ENCODE data around the gene CES2.

Gene CES2

DNA sequence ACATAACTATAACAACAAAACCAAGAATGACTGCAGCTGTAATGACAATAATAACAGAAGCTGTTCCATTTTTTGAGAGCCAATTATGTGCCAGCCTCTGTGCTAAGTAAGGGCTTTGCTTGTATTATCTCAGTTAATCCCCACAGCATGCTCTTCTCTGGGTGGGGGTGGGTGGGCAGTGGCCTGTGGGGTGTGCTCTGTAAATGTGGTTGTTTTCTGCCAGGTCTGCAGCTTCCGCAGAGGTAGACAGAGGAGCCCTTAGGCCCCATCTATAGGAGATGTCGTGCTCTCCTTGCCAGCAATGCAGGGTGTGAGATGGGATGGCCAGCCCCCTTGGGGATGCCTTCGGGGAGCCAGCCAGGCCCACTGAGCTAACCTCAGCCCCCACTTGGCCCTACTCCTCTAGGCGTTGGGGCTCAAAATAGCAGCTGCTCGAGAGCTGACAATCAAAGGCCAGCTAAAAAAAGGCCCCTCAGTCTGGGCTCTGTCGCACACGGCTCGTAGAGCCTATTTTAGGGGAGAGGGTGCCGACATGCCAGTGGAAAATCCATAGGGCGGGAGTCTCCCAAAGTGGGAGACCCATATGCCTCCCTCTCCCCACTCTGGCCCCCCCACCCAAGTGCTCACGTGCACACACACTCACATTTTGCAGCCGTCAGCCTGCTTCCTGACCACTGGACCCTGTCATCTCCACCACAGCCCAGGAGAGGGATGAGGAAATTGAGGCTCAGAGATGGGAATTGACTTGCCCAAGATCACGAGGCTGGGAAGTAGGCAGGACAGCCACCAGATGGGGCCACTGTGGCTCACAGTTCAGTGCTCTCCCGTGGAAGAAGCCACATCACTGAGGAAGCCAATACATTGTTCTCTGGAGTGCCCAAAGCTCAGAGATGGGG is 32.4 kb upstream of the CES2 start:
- no peak for DNase-seq

DNA sequence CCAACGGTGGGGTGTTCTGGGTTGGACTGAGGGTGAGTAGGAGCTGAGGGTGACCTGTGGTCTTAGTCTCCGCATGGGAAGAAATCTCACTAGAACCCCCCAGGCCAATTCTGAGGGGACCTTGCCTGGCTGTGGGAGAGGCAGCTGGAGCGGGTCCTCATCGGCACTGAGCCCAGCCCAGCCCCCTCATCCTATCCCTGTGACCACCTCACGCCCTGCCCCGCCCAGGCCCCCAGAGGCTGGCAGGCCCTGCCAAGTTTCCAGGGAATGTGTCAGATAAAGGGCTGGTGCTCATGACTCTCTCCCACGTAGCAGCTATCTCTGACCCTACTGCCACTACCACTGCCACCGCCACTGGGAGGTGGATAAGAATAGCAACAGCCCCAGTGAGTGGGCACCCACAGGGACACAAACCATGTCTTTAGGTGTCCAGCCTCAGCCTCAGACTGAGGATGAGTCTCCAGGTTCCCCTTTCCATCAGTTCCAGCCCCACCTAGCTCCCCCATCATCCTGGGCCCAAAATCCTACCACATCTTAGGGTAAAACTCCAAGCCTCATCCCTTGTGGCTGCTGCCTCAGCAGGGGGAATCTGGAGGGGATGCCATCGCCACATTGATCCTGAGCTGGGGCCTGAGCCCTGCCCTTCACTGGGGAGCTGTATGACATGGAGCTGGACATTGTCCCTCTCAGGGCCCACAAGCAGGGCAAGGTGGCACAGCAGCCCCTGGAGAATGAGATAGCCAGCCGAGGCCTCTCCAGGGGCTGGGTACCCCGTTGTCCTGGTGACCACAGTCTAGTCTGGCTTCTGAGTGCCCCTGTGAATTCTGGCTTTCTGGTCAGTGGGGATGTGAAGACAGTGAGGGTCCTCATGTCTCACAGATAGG is 31.5 kb upstream of the CES2 start:
- no peak for DNase-seq

DNA sequence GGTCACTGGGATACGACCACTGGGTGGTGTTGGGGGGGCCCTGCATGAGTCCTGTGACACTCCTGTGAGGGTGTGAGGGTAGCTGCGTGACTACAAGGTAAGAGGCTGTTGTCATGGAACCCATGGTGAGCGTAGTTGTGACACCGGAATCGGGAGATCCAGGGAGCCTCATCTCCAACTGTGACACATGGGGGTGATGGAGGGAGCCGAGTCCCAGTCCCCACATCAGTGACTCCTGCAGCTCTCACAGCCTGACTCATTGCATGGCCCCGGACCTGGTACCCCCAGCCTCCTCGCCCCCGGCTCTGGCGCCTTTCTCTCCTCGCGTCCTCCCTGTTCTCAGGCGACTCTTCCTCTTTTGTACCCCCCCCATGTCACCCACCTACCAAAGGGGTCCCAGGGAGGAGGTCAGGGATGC is 30.9 kb upstream of the CES2 start:
- no peak for DNase-seq

DNA sequence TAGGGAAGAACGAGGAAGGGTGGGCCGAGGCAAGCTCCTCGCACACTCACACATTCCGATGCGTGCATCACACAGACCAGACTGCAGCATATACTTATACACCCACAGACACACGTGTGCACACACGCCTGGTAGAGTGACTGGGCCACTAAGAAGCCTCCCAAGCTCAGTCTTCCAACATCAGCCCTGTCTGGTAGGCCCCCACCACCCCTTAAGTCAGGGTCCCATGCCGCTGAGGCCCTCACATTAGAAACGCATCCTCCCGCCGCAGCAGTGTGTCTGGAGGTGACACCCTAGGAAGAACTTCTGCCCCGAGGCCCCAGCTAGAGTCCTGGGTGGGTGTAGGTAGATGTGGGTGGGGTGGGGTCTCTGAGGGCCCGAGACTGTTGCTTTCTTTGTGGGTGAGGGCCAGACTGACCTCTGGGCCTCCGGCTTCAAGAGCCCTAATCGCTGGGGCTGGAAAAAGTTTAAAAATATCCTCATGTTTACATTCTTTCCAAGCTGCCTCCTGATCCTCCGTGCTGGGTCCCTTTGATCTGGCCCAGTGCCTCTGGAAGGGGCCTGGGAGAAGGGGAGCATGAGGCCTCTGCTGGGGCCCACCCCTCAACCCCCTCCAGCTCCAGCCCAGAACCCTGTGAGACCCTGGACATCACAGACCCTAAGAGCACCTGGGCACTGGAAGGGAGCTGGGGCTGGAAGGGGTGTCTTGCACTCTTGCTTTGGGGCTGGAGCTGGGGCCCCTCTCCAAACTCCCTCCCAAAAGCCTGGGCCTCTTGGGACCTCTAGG is 30.3 kb upstream of the CES2 start:
- DNase-seq = no peak

DNA sequence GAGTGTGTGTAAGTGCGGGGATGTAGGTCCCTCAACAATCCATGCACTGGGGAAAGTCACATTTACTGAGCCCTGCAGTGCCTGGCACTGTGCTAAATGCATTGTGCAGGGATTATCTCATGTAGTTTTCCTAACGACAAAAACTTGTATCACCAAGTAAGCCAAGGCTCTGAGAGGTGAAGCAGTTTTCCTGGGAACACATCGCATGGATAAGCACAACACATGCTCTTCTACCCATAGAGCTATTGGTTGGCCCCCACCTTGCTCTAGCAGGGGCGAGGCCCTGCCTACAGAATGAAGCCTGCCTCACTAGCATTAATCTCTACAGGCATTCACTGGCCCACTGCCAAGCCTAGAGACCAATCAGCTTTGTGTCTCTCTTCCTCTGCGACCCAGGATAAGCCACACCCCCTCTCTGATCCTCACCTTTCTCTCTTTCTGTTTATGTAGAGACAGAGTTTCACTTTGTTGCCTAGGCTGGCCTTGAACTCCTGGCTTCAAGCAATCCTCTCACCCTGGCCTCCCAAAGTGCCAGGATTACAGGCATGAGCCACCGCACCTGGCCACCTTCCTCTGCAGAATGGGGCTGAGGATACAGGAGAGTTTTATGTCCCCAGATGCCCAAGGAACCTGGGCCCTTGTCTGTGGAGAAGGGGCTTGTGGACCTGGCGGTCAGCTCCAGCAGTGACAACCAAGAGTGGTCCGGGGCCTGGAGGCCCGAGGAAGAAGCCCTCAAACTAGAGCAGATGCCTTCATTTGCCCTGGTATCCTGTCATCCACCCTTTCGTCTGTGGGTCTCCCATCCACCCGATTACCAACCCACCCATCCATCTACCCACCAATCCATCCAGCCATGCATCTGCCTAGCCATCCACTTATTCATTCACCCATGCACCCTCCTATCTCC is 29.4 kb upstream of the CES2 start:
- peak; percentile 58 for DNase-seq

DNA sequence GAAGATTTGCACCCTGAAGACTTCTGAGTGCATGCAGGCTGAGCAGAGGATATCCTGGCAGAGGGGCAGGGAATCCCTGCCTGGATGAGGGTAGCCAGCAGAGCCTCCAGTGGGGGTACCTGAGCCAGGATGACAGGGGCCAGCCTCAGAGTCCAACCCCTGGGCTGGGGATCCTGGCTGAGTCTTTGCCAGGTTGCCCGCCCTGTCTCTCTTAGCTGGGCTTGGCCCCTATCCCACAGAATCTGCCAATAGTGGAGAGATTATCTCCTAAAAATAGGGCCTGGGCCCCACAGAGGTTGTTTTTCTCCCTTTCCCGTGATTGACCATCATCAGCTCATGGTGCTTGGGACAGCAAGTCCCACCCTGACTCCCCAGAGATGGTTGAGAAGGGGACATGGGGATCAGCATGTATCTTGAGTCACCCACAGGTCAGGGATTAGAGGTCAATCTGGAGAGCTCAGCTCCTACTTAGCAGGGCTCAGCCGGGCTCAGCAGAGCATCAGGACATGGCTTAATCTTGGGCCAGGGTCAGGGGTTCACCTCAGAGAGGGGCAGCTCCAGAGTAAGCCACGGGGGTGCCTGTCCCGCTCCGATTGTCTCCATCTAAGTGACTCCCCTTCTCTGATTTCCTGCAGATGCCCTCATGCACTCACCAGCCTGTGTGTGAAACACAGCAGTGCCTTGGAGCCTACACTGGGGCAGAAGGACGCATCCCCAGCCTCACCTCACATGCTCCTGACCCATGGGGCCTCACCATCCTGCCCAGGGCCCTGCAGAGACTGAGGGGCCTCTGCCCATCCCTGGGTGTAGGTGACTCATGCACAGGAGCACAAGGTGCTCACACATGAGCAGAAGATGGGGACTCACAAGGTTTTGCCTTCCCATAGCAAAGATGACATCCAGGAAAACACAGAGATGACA is 28.1 kb upstream of the CES2 start:
- no peak for DNase-seq

DNA sequence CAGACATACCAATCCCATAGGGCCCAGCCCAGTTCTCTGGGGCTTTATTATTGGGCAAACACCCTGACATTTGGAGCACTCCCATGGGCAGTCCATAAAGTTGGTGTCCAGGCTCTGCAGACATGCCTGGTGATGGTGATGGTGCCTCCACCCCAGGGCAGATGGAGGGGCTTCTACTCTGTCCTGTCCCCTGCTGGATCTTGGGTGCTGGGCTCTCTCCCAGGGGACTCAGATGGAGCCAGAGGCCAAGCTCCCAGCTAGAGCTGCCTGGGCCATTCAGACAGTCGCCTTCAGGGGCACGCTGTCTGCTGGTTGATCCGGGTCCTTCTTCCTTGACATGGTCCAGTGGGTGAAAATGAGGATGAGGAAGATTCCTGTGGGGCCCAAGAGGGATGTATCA is 27.2 kb upstream of the CES2 start:
- no peak for DNase-seq

DNA sequence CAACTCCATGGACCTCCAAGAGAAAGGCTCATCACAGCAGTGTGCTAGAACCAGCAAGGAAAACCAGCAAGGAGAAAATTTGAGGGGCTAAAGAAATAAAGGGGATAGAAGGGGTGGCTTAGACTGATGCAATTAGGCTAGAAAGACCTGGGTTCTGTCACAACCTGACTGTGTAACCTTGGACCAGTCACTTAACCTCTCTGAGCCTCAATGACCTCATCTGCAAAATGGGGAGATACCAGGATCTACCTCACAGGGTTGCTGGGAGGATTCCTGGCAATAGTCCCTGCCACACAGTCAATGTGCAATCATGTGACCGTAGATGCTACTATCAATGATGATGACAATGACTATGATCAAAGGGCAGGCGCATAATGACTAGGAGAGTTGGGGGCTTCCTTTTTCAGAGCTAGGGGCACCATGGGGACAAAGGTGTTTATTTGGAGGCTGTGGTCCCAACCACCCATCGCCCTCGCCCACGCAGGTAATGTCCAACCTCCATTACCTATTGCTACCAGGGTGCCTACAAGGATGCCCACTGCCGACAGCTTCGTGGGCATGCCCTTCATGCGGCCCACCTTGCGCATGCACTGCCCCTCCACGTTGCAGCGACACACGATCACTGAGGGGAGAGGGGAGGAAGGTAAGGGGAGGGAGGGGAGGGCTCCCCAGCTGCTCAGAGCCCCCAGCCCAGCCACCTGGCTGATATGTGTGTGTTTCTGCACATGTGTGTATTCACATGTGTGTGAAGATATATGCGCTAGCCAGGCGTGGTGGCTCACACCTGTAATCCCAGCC is 26.4 kb upstream of the CES2 start:
- DNase-seq = no peak

DNA sequence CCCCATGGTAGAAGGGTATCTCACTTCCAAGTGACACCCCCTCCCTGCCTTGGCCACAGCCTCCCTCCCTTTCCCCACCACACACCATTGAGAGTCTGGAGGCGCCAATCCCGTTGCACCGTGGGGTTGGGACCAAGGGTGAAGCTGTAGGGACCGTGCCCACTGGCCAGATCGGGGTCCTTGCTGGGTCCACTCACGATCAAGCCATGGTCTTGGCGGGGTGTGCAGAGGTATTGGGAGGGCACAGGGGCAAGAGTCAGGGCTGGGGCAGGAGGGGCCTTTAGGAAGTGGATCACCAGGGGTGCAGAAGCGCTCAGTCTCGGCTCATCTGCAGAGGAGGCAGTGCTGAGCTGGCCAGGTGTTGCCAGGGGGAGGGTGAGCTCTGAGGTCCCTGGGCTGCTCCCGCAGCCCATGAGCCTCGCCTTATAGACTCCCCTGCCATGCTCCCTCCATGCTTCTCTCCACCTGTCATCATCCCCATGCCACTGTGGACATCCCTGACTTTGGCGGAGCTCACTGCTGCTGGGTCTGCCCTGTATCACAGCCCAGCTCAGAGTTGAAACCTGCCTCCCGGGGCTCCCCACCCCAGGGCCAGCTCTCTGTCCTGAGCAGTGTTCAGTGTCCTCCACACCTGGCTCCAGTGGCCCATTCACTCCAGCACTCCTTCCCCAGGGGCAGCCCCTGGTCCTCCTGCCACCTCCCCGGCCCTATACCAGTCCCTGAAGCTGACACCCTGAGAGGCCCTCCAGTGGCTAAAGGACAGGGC is 25.0 kb upstream of the CES2 start:
- no peak for DNase-seq

DNA sequence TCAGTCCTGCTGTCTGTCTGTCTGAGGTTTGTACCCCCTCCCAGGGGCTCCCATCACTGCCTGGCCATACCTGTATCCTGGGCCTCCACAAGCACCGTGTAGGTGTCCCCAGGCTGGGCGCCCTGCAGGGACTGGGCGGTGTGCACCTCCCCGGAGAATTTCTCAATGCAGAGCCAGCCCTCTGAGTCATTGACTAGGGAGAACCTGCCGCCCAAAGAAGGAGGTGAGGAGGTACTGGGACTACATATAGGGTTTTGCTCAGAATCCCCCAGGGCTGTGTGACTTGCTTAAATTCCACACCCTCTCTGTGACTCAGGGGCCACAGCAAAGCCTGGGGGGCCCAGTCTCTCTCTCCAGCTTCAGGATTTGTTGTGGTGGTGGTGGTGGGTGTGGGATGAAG is 24.2 kb upstream of the CES2 start:
- DNase-seq = no peak

DNA sequence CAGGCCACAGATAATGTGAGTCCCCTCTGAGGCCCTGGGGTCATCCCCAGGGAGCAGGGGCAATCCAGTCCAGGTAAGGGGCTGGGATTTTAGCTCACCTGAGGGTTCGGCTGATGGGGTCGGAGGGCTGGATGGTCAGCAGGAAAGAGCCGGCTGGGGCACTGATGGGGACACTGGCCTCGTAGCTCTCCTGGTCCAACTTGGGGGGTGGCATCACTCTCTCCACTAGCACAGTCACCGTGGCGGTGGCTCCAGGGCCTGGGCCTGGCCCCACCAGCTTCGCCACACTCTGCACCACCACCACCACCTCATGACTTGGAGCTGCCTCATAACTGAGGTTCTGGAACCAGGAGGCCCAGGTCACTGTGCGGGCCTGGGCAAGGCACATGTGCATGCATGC is 23.5 kb upstream of the CES2 start:
- no peak for DNase-seq

DNA sequence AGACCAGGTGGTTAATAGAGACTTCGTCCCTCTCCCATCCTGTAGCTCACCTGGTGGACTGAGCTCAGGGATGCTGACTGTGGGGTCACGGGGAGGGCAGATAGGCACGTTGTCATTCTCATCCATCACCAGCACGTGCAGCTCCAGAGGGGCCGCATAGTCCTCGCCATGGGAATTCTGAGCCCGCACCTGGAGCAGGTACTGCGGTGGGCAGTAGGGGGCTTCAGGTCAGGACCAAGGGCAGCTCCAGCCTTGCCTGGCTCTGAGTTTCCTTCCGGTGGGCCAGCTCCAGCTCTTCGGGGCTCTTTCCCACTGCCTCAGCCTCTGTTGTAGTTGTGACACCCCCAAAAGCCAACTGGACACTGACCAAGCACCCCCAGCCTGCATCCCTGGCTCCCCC is 22.2 kb upstream of the CES2 start:
- no peak for DNase-seq

DNA sequence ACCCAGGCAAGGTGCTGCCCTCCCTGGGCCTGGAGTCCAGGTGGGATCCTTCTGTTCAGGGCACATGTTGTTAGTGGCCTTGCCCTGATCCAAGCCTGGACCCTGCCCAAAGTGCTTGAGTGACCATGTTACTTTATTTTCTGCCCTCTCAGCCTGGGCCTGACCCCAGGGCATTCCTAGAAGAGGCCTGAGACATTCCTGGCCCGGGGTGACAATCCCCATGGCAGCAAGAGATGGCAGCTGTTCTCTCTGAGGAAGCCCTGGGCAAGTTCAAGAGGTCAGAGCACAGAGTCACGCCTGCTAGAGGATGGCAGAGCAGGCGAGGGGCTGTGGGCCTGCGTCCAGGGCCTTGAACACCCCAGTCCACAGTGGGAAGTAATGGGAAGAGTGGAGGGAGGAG is 21.6 kb upstream of the CES2 start:
- DNase-seq = no peak

DNA sequence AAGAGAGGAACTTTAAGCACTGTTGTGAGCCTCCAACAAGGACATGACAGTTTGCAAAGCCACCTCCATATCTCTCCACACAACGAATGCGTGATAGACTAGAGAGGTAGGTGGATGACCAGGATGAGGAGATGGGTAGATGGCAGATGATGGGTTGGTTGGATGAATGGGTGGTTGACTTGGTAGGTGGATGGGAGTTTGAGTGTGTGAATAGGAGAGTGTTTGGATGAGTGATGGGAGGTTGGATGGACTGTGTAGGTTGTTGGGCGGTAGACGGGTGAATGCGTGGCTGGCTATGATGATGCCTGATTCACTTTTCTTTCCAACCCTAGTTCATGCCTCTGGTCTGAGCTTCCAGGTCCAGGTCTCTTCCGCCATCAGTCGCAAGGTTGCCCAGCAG is 20.8 kb upstream of the CES2 start:
- DNase-seq = no peak

DNA sequence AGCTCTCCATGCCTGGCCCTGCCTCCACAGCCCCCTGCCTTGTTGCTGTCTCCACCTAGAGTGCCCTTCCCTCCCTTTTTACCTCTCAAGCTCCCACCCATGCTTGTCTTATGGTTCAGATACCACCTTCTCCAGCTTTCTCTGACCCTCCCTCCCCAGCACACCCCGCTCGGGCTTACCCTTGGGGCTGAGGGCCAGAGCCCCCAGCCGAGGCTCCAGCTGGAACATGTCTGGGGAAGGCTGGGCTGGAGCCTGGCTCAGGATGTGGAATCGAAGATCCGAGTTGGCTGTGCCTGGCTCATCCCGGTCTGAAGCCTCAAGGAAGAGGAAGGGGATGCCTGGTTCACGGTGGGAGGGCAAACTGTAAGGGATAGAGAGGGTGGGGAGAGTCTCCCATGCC is 20.3 kb upstream of the CES2 start:
- no peak for DNase-seq

DNA sequence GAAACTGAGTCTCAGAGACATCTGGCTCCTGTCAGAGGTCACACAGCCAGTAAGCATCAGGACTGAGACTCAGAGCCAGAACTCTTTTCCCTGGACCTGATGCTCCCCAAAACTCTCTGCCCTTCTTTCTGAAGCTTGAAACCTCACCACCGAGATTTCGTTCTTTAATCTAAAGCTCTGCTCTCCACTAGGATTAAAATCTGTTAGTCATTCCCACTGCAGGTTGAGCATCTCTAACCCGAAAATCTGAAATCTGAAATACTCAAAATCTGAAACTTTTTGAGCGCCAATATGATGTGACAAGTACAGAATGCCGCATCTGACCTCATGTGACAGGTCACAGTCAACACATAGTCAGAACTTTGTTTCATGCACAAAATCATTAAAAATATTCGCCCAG is 18.8 kb upstream of the CES2 start:
- DNase-seq = no peak

DNA sequence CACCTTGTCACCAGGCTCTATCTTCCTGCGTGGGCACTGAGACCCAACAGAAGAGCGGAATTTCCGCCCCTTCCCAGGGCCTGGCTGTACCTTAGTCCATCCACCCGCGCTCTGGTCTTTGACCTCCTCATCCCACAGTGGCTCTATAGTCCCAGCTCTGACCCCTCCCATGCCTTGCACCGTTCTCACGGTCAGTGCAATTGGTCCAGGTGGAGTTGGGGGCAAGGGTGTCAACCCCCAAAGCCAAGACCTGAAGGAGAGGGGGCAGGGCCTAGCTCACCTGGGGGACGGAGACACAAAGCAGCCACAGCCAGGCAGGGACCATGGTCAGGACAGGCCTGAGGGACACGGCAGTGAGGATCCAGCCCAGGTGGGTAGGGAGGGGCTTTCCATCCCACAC is 17.6 kb upstream of the CES2 start:
- no peak for DNase-seq

DNA sequence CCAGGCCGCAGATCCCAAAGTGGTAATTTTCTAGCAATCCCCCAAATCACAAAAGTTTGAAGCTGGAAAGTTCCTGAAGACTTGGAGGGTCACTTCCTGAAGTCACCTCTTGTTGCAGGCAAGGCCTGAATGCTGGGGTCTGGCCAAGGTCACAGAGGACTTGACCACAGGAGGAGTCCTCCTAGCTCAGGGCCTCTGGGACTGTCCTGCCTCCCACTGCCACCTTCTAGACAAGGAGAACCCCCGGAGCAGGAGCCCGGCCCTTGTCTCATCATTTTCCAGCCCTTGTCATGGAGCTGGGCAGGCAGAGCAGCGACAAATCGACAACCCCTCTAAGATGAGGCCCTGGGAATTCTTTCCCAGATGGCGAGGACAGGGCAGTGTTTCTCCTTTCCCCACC is 17.0 kb upstream of the CES2 start:
- no peak for DNase-seq

DNA sequence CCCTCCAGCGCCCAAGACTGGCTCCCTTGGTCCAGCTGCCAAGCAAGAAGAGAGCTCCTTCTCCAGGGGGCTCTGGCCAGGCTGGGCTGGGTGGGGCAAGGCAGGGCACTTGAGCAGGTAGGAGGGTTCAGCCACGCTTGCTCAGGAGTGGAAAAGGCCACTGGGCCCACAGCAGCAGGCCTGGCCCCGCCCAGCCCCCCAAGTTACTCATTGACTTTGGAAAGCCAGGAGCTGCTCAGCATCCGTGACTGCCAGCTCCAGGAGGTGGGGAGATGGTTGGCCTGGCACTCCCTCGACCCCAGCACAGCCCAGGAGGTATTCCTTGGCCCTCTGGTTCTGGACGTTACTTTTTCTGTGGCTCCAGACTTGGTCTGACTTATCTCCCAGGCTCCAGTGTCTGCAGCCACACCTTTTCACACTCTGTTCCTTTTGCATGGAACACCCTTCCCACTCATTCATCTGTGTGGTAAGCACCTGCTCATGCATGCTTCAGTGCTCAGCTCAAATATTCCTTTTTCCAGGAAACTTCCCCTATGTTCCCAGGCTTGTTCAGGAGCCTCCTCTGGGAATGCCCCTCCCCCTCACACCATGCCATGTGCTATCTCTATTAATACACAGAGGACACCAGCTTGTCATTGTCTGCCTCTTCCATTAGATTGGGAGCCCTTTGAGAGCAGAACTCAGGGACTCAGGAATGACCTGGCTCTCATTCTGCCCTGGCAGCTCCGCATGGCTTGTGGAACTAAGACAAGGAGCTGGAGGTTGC is 16.3 kb upstream of the CES2 start, which contains the start of gene CDH16:
Gene CDH16 (minus strand): TSS at position 83 of the 766 bp plus-strand sequence. CDS start 820 bp downstream, outside the sequence.
- DNase-seq = no peak

Data from stimulated activated CD4-positive, alpha-beta T cell treated with anti-CD3 and anti-CD28 coated beads, Interleukin-1b, Interleukin-23, amount 100 ng/mL, for 48 hours (primary cell).